PC-9 (cell line): ENCODE measurements around the gene ABCC6. TPM values are rescaled to one million over a fixed set of nuclear protein-coding genes. Genes with fewer than 3 reads are reported as not detected.

ENCODE experiments used
- BruUV-seq: library from RNA; stranded (reverse); fragments of 400-500 nt; replicated peaks from 2 replicates; lab custom pipeline; 2021; lab: Mats Ljungman, UMichigan
- CTCF ChIA-PET: fragments of 300-600 bp; sonication (Branson Sonifier 250); formaldehyde crosslinking; loops from one replicate; lab custom pipeline; 2022; ENCODE audit warnings: antibody characterized with exemption; lab: Charles Lee
- POLR2A ChIA-PET: fragments of 300-600 bp; sonication (Branson Sonifier 250); formaldehyde crosslinking; loops from one replicate; lab custom pipeline; 2022; ENCODE audit warnings: antibody characterized with exemption; ENCODE audit not compliant: unreplicated experiment; lab: Charles Lee
- DNase-seq, 2 experiments: peaks; one replicate each; pipeline versions ENCODE4 v3.0.0 to v3.0.0-alpha.2; 2015 to 2022; ENCODE audit warnings: mixed read lengths in 1 of 2
- H2AFZ ChIP-seq: fragments of 200-600 bp; sonication (generic); 2 replicates; pipeline ENCODE4 v1.8.1; 2017; ENCODE audit warnings: antibody characterized with exemption
- H3F3A ChIP-seq: fragments of 200-600 bp; sonication (generic); 2 replicates; pipeline ENCODE4 v1.8.1; 2017; ENCODE audit warnings: antibody characterized with exemption, mild to moderate bottlenecking, low read depth; ENCODE audit not compliant: insufficient read depth
- H3K27ac ChIP-seq: fragments of 200-600 bp; sonication (generic); 2 replicates; pipeline ENCODE4 v1.6.1; 2016; ENCODE audit warnings: mixed run types
- H3K27me3 ChIP-seq: fragments of 200-600 bp; sonication (generic); 2 replicates; pipeline ENCODE4 v1.6.1; 2016; ENCODE audit warnings: low read depth, mixed run types; ENCODE audit not compliant: insufficient read depth
- H3K36me3 ChIP-seq: fragments of 200-600 bp; sonication (generic); 2 replicates; pipeline ENCODE4 v1.6.1; 2016; ENCODE audit warnings: low read depth, mixed run types
- H3K4me1 ChIP-seq: fragments of 200-600 bp; sonication (generic); replicated peaks from 2 replicates; pipeline ENCODE4 v1.6.1; 2016; ENCODE audit warnings: mixed run types; ENCODE audit not compliant: insufficient read depth
- H3K4me2 ChIP-seq: fragments of 200-600 bp; sonication (generic); 2 replicates; pipeline ENCODE4 v1.6.1; 2017; ENCODE audit warnings: mixed run types
- H3K4me3 ChIP-seq: fragments of 200-600 bp; sonication (generic); 2 replicates; pipeline ENCODE4 v1.6.1; 2016; ENCODE audit warnings: mixed run types
- H3K79me2 ChIP-seq: fragments of 200-600 bp; sonication (generic); 2 replicates; pipeline ENCODE4 v1.6.1; 2017; ENCODE audit warnings: low read depth, mixed run types
- H3K9me2 ChIP-seq: fragments of 200-600 bp; sonication (generic); 2 replicates; pipeline ENCODE4 v1.8.1; 2017; ENCODE audit warnings: mild to moderate bottlenecking; ENCODE audit not compliant: insufficient read depth
- H3K9me3 ChIP-seq: fragments of 200-600 bp; sonication (generic); 2 replicates; pipeline ENCODE4 v1.8.1; 2016; ENCODE audit warnings: low read depth; ENCODE audit not compliant: insufficient read depth
- H4K20me1 ChIP-seq: fragments of 200-600 bp; sonication (generic); 2 replicates; pipeline ENCODE4 v1.8.1; 2017; ENCODE audit not compliant: insufficient read depth
- EZH2 ChIP-seq: fragments of 200-600 bp; sonication (generic); IDR thresholded peaks from 2 replicates; pipeline ENCODE4 v1.8.0; 2017; ENCODE audit warnings: antibody characterized with exemption, low read depth
- intact Hi-C: fragments of 100-400 bp; cut with micrococcal nuclease; formaldehyde crosslinking; loops from one replicate; pipeline ENCODE4 v1.10.0; 2022; ENCODE audit not compliant: unreplicated experiment
- total RNA-seq: library from RNA; stranded (reverse); gene quantifications from 2 replicates; pipeline ENCODE4 v1.2.3, GENCODE V29; 2021
- TF ChIP-seq, protein P1 (sequence below): fragments of 200-600 bp; sonication (generic); conservative IDR thresholded peaks from 2 replicates; pipeline ENCODE4 v1.6.1; 2017; ENCODE audit warnings: mixed run types, antibody characterized with exemption, mild to moderate bottlenecking, moderate library complexity

The ABCC6 gene
- total RNA-seq, 1 experiment from 2014 or later: 2.8 TPM

DNA sequence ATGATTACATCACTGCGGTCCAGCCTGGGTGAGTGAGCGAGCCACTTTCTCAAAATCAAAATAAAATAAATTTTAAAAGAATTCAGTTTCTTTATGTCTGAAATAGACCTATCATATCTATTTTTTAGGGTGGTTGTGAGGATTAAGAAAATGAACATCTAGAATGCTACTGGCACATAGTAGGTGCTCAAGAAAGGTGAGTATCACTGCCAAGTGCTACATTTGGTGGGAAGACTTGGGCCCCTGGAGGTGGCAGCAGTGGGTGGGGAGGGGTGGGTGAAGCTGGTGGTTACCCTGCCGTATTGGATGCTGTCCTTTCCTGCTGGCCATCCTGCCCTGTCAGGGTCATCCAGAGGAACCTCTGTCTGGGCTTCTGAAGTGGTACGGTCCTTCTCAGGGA lies 50.3 kb downstream of the ABCC6 start:
- H3K27ac ChIP-seq: no peak overlapping the region
- H3F3A ChIP-seq: no peaks in the 10 kb centered on the region
- no peaks in the 10 kb centered on the region for H3K36me3 ChIP-seq
- no TSS peak for BruUV-seq
- CTCF ChIA-PET: no interaction called here
- no peaks in the 10 kb centered on the region for H3K4me1 ChIP-seq
- no peaks in the 10 kb centered on the region for H4K20me1 ChIP-seq
- POLR2A ChIA-PET: no interaction called here
- no peaks in the 10 kb centered on the region for H3K9me3 ChIP-seq
- no peaks in the 10 kb centered on the region for H3K27me3 ChIP-seq
- no peak overlapping the region for H3K4me2 ChIP-seq
- H3K79me2 ChIP-seq: no peaks in the 10 kb centered on the region
- intact Hi-C loops: no loop called here
- no peak for DNase-seq
- H3K9me2 ChIP-seq: no peaks in the 10 kb centered on the region
- TF ChIP-seq EZH2: no peak
- TF ChIP-seq, protein P1, sequence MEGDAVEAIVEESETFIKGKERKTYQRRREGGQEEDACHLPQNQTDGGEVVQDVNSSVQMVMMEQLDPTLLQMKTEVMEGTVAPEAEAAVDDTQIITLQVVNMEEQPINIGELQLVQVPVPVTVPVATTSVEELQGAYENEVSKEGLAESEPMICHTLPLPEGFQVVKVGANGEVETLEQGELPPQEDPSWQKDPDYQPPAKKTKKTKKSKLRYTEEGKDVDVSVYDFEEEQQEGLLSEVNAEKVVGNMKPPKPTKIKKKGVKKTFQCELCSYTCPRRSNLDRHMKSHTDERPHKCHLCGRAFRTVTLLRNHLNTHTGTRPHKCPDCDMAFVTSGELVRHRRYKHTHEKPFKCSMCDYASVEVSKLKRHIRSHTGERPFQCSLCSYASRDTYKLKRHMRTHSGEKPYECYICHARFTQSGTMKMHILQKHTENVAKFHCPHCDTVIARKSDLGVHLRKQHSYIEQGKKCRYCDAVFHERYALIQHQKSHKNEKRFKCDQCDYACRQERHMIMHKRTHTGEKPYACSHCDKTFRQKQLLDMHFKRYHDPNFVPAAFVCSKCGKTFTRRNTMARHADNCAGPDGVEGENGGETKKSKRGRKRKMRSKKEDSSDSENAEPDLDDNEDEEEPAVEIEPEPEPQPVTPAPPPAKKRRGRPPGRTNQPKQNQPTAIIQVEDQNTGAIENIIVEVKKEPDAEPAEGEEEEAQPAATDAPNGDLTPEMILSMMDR: no peak
- no peak overlapping the region for H2AFZ ChIP-seq
- H3K4me3 ChIP-seq: no peak overlapping the region

DNA sequence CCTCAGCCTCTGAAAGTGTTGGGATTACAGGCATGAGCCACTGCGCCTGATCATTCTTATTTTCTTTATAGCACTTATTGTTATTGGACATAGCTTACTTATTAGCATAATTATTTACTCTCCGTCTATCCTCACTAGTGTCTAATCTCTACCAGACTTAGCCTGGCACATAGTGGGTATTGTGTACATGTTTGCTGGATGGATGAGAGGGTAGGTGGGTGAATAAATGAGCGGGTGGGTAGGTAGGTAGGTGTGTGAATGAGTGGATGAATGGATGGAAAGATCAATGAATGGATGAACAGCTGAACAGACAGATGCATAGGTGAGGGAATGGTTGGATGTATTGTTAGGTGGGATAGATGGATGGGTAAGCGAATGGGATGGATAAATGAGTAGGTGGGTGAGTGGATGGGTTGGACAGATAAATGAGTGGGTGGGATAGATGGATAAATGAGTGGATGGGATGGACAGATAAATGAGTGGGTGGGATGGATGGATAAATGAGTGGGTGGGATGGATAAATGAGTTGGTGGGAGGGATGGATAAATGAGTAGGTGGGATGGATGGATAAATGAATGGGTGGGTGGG lies 51.9 kb downstream of the ABCC6 start:
- POLR2A ChIA-PET: no interaction called here
- H4K20me1 ChIP-seq: no peaks in the 10 kb centered on the region
- CTCF ChIA-PET: no interaction called here
- BruUV-seq: no TSS peak
- H3K27ac ChIP-seq: no peak overlapping the region
- H3K27me3 ChIP-seq: no peaks in the 10 kb centered on the region
- intact Hi-C loops: no loop called here
- H3K9me3 ChIP-seq: no peaks in the 10 kb centered on the region
- H3K79me2 ChIP-seq: no peaks in the 10 kb centered on the region
- H3K4me3 ChIP-seq: no peak overlapping the region
- H3K9me2 ChIP-seq: no peaks in the 10 kb centered on the region
- no peaks in the 10 kb centered on the region for H3K36me3 ChIP-seq
- TF ChIP-seq EZH2: no peak
- TF ChIP-seq, protein P1: no peak
- no peaks in the 10 kb centered on the region for H3K4me1 ChIP-seq
- no peak for DNase-seq
- H3K4me2 ChIP-seq: no peak overlapping the region
- H2AFZ ChIP-seq: no peak overlapping the region
- H3F3A ChIP-seq: no peaks in the 10 kb centered on the region

- Histone ChIP-seq H3K4me3 (no peak overlapping the region), H3K9me3 (no peaks in the 10 kb centered on the region), H3K27me3 (no peaks in the 10 kb centered on the region), H3K36me3 (no peaks in the 10 kb centered on the region), H3K79me2 (no peaks in the 10 kb centered on the region), H2AFZ (no peak overlapping the region), H3K4me2 (no peak overlapping the region), H3K9me2 (no peaks in the 10 kb centered on the region), H3F3A (no peaks in the 10 kb centered on the region), H4K20me1 (no peaks in the 10 kb centered on the region), H3K4me1 (no peaks in the 10 kb centered on the region), H3K27ac (no peak overlapping the region)
- TF ChIP-seq, protein P1: no peak
- TF ChIP-seq EZH2: no peak
- no TSS peak for BruUV-seq
- POLR2A ChIA-PET: no interaction called here
- CTCF ChIA-PET: no interaction called here
- no peak for DNase-seq
- intact Hi-C loops: no loop called here
Measured at GRCh38 chr16:16169615-16170014, 53.7 kb downstream of the ABCC6 start.
